T-helper 9 cell (primary cell): ENCODE data around the gene ZPR1.
"Not testable (repeated sequence)": the region's sequence is repeated elsewhere in the genome, so short reads cannot be mapped to it uniquely, and the experiment has no call there.

Experiments
- DNase-seq: peaks from one replicate; pipeline ENCODE4 v3.0.0-alpha.2; 2020

The ZPR1 gene

DNA sequence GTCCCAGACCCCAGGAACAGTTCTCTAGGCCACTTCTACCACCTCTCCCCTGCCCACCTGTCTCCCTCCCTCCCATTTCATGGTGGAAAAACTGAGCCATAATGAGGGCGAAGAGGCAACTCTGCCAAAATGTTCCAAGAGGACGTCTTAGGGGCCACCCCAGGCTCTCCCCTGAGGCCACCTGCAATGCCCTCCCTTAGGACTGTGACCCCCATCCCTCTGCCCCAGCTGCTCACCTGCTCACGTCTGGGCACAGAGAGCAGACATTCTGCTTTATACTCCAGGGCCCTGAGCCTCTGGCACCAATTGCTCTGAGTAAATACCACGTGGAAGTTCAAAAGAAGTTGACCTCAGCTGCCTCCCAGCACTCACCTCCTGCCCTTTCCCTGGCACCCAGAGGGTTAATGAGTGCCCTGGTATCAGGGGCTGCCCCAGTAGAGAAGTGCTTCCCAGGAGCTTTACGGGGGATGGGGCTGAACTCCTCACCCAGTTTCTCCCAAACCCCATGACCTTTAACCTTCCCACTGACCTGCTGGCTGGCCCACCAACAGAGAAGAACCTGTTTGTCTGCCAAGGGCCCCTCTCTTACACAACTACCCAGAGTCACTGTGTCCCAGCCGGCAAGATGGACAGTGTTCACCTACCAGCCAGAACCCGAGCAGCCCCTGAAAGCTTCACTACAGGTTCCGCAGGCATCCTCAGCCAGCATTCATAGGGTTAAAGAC lies 4.5 kb upstream of the ZPR1 start:
- DNase-seq, result no peak

GRCh38 chr11:116791813-116792143 lies 4.0 kb upstream of the ZPR1 start, which contains the start of gene APOA5:
Gene APOA5 (minus strand): TSS chr11:116791879. CDS start chr11:116791860, 19 bp downstream.
- no peak for DNase-seq

DNA sequence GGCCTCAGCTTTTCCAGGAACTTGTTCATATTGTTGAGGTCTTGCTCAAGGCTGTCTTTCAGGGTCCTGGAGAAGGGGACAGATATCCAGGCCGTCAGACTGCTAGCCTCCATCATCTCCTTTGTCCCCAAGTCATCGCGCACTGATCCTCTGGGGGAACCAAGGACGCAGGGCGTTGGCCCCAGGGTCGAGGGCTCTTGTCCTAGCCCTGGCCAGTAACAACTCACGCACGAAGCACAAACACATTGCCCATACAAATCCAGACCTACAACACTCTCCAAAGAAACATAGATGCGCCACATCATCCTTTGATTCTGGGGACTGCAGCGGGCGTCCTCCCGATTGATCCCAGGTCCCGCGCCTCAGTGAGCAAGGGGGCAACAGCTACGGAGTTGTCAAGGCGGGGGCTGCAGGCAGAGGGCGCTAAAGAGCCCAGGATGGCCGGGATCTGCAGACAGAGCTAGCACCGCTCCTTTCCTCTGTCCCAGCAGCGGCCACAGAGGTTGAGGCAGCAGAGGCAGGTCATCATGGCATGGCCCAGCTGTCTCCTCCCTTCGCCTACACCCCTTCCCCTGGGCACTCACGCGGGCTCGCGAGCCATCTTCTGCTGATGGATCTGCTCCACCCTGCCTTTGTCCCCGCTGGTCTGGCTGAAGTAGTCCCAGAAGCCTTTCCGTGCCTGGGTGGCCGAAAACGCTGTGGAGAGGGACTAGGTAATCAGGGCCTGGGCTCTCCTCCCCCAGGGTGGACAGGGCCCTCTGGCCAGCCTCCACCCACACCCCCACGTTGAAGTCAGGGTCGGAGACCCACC lies 3.4 kb upstream of the ZPR1 start:
- peak; percentile 81 for DNase-seq

- no peak for DNase-seq
Measured at GRCh38 chr11:116790167-116791001, 2.6 kb upstream of the ZPR1 start.

- no peak for DNase-seq
Measured at GRCh38 chr11:116788975-116789374, 1.2 kb upstream of the ZPR1 start.

DNA sequence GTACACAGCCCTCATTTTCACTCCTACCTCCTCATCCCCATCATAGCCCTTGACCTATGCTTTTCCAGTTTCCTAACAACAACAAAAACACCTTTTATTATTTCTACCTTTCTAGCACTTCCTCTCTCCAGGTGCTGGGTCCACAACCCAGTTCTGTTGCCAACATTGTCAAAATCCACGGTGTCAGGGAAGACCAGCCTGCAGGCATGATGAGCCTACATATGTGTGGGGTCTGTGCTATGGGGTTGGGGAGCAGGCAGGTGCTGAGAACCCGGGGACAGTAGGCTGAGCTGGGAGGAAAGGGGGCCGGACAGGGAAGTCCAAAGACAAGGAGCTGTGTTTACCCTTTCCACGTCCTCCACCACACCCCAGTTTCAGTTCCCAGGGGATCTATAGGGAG lies 711 bp upstream of the ZPR1 start:
- DNase-seq, result no peak

- no peak for DNase-seq
Measured at GRCh38 chr11:116787436-116787785, 412 bp downstream of the ZPR1 start.

- DNase-seq, result no peak
Measured at GRCh38 chr11:116786966-116787365, 857 bp downstream of the ZPR1 start.

GRCh38 chr11:116786326-116786725 lies 1.5 kb downstream of the ZPR1 start:
- DNase-seq, result no peak

GRCh38 chr11:116782728-116783127 lies 5.1 kb downstream of the ZPR1 start:
- no peak for DNase-seq

DNA sequence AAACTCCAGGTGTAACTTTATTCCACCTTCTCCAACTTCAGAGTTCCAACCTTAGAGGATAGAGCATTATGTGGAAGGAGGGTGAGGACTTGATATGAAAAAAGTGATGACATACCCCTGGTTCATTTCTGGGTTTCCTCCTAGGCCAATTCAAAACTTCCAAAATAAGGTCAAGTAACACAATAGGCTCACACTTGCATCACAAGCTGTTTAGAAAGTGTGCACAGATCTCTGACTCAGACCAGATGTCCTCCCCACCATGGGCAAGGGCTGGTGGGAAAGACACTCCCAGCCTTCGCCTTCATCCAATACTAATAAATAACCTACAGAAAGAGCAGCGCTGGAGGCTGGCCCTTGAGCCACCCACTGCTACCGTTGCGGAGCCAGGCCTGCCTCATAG lies 9.3 kb downstream of the ZPR1 start:
- DNase-seq, result no peak

DNA sequence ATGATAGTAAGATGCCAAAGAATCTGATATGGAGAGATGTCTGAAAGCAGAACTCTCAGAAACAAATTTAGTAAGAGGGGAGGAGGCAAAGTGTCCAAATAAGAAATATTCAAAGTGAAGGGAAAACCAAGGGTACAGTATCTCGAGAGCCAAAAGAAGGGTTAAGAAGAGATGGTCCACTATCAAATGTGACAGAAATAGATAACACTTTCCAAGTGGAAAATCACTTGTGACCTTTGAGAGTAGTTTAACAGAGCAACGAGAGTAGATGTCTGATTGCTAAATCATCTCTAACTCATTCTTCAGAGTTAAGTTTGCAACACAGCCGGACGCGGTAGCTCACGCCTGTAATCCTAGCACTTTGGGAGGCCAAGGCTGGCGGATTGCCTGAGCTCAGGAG lies 10.8 kb downstream of the ZPR1 start:
- no peak for DNase-seq

DNA sequence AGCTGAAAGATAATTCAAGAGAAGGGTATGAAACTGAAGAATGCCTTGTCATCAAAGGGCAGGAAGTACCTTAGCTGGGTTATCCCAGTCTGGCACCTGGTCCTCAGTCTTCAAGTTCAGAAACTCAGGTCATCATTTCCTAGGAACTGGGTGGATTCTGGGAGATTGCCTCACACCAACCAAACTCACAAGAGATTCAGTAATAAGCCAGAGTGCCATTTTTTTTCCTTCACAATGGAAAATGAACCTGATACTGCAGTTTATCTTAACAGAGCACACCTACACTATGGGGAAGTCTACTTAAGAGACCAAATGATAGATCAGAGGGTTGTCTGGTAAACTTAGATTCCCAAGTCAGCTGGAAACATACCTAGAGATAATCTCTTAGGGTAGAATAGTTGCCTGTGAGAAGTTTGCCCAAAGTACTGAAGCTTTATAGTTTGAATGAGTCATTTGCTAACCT lies 11.3 kb downstream of the ZPR1 start:
- DNase-seq, result no peak

DNA sequence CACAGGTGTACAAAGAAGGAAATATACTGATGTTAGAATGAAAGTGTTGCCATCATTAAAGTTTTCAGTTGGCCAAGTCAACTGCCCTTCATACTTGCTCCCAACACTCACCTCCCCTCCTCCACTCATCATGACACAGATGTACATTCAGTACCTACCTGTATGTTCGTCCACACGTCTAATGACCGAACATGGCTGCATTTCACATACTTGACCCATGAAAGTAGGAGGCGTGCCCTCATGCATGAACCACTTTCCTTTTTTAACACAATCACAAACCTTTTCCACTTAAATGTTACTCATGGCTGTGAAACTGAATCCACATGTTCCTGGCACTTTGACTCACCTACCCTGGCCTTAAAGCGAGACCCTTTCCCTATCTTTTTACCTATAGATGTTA lies 11.8 kb downstream of the ZPR1 start:
- no peak for DNase-seq

GRCh38 chr11:116774661-116775060 lies 13.2 kb downstream of the ZPR1 start:
- DNase-seq, result no peak

GRCh38 chr11:116773203-116774097 lies 14.4 kb downstream of the ZPR1 start:
- DNase-seq, result no peak

- peak; percentile 97 for DNase-seq
Measured at GRCh38 chr11:116772443-116773202, 15.2 kb downstream of the ZPR1 start, which contains the start of gene BUD13. Gene BUD13 (minus strand): TSS chr11:116772987. CDS start chr11:116772964, 23 bp downstream.

- no peak for DNase-seq
Measured at GRCh38 chr11:116771935-116772334, 15.9 kb downstream of the ZPR1 start.

GRCh38 chr11:116762132-116762531 lies 25.7 kb downstream of the ZPR1 start:
- DNase-seq, result no peak

- not testable (repeated sequence) for DNase-seq
Measured at GRCh38 chr11:116756044-116756443, 31.8 kb downstream of the ZPR1 start.

GRCh38 chr11:116750070-116750718 lies 37.6 kb downstream of the ZPR1 start:
- DNase-seq, result no peak
